ENCODE data around the gene FSTL5.

DNA sequence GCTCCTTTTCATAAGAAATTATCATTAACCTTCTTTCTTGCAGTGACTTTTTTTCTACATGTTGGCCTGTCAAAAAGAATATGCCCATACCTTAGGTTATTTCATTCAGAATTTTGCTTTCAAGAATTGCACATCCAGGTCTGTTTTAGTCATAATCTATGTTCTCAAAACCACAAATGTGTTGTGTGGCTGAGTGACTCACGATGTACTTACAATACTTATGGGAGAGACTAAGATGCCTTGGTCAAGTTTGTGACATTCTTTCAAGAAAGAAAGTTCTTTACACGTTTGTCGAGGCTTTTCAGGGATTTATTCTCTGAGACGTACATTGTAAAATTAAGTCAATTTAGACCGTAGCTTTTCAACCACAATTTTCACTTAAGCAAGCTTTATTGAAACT lies 396.7 kb downstream of the FSTL5 start:
- TF ChIP-seq, protein P1, sequence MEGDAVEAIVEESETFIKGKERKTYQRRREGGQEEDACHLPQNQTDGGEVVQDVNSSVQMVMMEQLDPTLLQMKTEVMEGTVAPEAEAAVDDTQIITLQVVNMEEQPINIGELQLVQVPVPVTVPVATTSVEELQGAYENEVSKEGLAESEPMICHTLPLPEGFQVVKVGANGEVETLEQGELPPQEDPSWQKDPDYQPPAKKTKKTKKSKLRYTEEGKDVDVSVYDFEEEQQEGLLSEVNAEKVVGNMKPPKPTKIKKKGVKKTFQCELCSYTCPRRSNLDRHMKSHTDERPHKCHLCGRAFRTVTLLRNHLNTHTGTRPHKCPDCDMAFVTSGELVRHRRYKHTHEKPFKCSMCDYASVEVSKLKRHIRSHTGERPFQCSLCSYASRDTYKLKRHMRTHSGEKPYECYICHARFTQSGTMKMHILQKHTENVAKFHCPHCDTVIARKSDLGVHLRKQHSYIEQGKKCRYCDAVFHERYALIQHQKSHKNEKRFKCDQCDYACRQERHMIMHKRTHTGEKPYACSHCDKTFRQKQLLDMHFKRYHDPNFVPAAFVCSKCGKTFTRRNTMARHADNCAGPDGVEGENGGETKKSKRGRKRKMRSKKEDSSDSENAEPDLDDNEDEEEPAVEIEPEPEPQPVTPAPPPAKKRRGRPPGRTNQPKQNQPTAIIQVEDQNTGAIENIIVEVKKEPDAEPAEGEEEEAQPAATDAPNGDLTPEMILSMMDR (IDR thresholded peaks at IDR 0.05): no peak
- TF ChIP-seq POLR2A (IDR thresholded peaks at IDR 0.05): no peak

All from esophagus squamous epithelium (tissue), 4 donors.